SK-N-SH (cell line): ENCODE data around the gene SLC9A8.

Experiments
- GATA2 ChIP-seq: sonication (generic); formaldehyde crosslinking; IDR thresholded peaks from 2 replicates; pipeline ENCODE4 v1.5.0; 2020; ENCODE audit warnings: mild to moderate bottlenecking, missing genetic modification reagents
- IRF3 ChIP-seq: fragments of 150-350 bp; IDR thresholded peaks from 2 replicates; pipeline ENCODE4 v1.6.1; 2016; ENCODE audit warnings: mild to moderate bottlenecking, low read depth, low read length
- MEF2A ChIP-seq: IDR thresholded peaks from 2 replicates; pipeline ENCODE4 v1.4.0; 2012; ENCODE audit warnings: low read depth, borderline replicate concordance
- RAD21 ChIP-seq: IDR thresholded peaks from 2 replicates; pipeline ENCODE4 v1.6.1; 2012; ENCODE audit warnings: mild to moderate bottlenecking, low read length
- REST ChIP-seq: IDR thresholded peaks from 2 replicates; pipeline ENCODE4 v1.6.1; 2012; ENCODE audit warnings: mild to moderate bottlenecking, low read depth, low read length, moderate library complexity
- RFX5 ChIP-seq: IDR thresholded peaks from 2 replicates; pipeline ENCODE4 v1.6.1; 2012; ENCODE audit warnings: mild to moderate bottlenecking, improper control_type of control experiment, low read length
- TAF1 ChIP-seq: IDR thresholded peaks from 2 replicates; pipeline ENCODE4 v1.6.1; 2012; ENCODE audit warnings: low read depth, mild to moderate bottlenecking, low read length, moderate library complexity, borderline replicate concordance
- TF ChIP-seq, protein P1 (sequence below): IDR thresholded peaks from 2 replicates; pipeline ENCODE4 v1.4.0; 2012; ENCODE audit warnings: low read depth
- TF ChIP-seq, protein P2 (sequence below): fragments of 200-600 bp; sonication (generic); IDR thresholded peaks from 2 replicates; pipeline ENCODE4 v1.6.1; 2017; ENCODE audit warnings: antibody characterized with exemption, mild to moderate bottlenecking, moderate library complexity
- TF ChIP-seq, protein P3 (sequence below): IDR thresholded peaks from 2 replicates; pipeline ENCODE4 v1.4.0; 2012; ENCODE audit warnings: low read depth, borderline replicate concordance

DNA sequence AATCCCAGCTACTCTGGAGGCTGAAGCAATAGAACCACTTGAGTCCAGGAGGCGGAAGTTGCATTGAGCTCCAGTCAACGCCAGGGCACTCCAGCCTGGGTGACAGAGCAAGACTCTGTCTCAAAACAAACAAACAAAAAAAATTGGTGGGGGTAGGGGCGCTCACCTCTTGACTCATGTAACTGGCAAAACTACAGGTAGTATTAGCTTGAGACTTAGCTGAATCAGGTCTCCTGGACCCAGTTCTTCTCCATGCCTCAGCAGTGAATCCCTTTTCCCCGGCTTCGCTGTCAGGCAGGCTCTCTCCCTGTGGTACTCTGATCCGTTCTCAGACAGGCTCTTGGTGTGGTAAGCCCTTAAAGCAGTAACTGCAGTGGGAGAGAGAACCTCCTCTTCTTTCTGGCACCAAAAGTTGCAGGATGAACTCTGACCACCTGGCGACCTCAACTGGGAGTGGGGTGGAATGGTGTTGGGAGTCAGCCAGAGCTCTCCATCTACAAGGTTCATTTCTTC, 12.9 kb downstream of the SLC9A8 start:
- TF ChIP-seq, protein P1, sequence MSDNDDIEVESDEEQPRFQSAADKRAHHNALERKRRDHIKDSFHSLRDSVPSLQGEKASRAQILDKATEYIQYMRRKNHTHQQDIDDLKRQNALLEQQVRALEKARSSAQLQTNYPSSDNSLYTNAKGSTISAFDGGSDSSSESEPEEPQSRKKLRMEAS, result no peak
- no peak for TF ChIP-seq RAD21
- TF ChIP-seq, protein P2, sequence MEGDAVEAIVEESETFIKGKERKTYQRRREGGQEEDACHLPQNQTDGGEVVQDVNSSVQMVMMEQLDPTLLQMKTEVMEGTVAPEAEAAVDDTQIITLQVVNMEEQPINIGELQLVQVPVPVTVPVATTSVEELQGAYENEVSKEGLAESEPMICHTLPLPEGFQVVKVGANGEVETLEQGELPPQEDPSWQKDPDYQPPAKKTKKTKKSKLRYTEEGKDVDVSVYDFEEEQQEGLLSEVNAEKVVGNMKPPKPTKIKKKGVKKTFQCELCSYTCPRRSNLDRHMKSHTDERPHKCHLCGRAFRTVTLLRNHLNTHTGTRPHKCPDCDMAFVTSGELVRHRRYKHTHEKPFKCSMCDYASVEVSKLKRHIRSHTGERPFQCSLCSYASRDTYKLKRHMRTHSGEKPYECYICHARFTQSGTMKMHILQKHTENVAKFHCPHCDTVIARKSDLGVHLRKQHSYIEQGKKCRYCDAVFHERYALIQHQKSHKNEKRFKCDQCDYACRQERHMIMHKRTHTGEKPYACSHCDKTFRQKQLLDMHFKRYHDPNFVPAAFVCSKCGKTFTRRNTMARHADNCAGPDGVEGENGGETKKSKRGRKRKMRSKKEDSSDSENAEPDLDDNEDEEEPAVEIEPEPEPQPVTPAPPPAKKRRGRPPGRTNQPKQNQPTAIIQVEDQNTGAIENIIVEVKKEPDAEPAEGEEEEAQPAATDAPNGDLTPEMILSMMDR, result no peak
- TF ChIP-seq REST, result no peak
- no peak for TF ChIP-seq TAF1
- no peak for TF ChIP-seq MEF2A
- TF ChIP-seq IRF3, result no peak
- TF ChIP-seq GATA2 (CRISPR knock-in tag), result no peak
- TF ChIP-seq RFX5, result no peak
- TF ChIP-seq, protein P3, sequence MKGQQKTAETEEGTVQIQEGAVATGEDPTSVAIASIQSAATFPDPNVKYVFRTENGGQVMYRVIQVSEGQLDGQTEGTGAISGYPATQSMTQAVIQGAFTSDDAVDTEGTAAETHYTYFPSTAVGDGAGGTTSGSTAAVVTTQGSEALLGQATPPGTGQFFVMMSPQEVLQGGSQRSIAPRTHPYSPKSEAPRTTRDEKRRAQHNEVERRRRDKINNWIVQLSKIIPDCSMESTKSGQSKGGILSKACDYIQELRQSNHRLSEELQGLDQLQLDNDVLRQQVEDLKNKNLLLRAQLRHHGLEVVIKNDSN, result no peak
